Spinal cord (tissue), 10 donors: ENCODE data around the gene RPL32. TPM values are rescaled to one million over a fixed set of nuclear protein-coding genes. Genes with fewer than 3 reads are reported as not detected.
"Not testable (repeated sequence)": the region's sequence is repeated elsewhere in the genome, so short reads cannot be mapped to it uniquely, and the experiment has no call there.

ENCODE experiments used
- DNase-seq, 6 donors: peaks; one replicate each; pipeline versions ENCODE4 v3.0.0 to v3.0.0-alpha.2; 2013 to 2015; ENCODE audit warnings: low spot score in 6 of 6, low read depth in 4 of 6
- H3K27ac ChIP-seq: one replicate; pipeline ENCODE4 v1.5.1; 2013; ENCODE audit warnings: low read depth, low read length, control low read depth
- H3K27me3 ChIP-seq: one replicate; pipeline ENCODE4 v1.6.1; 2013; ENCODE audit warnings: low read length; ENCODE audit not compliant: control insufficient read depth, insufficient read depth
- H3K36me3 ChIP-seq: one replicate; pipeline ENCODE4 v1.6.1; 2013; ENCODE audit warnings: low read length; ENCODE audit not compliant: control insufficient read depth, insufficient read depth
- H3K4me1 ChIP-seq: one replicate; pipeline ENCODE4 v1.6.1; 2013; ENCODE audit warnings: low read length; ENCODE audit not compliant: control insufficient read depth, insufficient read depth
- H3K4me3 ChIP-seq: one replicate; pipeline ENCODE4 v1.5.1; 2013; ENCODE audit warnings: low read depth, low read length, control low read depth
- H3K9me3 ChIP-seq: one replicate; pipeline ENCODE4 v1.6.1; 2013; ENCODE audit warnings: low read length; ENCODE audit not compliant: control insufficient read depth, insufficient read depth
- WGBS: methylation state at CpG from one replicate; pipeline ENCODE4 v1.1.5; 2013; ENCODE audit warnings: missing lambda C conversion rate; ENCODE audit not compliant: insufficient coverage; 5-methylcytosine and 5-hydroxymethylcytosine counted together
- polyA plus RNA-seq, 2 donors: library from polyadenylated mRNA; unstranded; fragments of 120-200 nt; gene quantifications; one replicate each; pipeline ENCODE4 v1.2.1, GENCODE V29; 2013; ENCODE audit not compliant: insufficient read length in 2 of 2
- total RNA-seq, 2 donors: library from RNA; depleted of rRNA in 1 of 2; stranded (reverse); fragments of 120-200 nt in 1 of 2; fragments of >200 nt in 1 of 2; gene quantifications; one replicate each; pipeline versions ENCODE4 v1.2.3 to v1.2.4, GENCODE V29; 2013 to 2014
- donor health status: healthy.

Gene RPL32
- total and polyA plus RNA-seq, 4 donors: 1,237 to 2,331 (median 1,635) TPM

DNA sequence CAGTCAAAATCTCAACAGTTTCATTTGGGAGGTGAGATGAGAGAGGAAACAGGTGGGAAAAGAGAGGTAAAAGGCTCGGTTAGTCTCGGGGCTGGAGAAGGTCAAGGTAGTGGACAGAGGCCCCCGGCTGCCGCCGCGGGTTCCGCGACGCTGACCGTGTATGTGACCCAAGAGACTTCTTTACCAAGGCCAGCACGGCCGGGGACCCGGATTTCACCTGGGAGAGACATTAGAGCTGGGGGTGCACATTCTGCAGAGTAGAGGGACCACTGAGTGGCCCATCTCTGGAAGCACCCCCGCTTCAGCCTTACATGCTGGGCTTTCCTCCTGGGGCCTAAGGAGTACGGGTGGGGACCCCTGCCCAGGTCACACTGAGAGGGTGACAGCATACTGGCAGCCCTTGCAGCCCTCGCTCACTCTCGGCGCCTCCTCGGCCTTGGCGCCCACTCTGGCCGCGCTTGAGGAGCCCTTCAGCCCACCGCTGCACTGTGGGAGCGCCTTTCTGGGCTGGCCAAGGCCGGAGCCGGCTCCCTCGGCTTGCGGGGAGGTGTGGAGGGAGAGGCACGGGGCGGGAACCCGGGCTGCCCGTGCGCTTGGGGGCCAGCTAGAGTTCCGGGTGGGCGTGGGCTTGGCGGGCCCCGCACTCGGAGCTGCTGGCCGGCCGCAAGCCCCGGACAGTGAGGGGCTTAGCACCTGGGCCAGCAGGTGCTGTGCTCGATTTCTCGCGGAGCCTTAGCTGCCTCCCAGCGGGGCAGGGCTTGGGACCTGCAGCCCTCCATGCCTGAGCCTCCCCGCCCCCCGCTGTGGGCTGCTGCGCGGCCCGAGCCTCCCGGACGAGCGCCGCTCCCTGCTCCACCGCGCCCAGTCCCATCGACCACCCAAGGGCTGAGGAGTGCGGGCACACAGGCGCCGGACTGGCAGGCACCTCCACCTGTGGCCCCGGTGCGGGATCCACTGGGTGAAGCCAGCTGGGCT is 41.3 kb upstream of the RPL32 start:
- Histone ChIP-seq H3K36me3 (no peaks in the 10 kb centered on the region), H3K4me3 (no peak overlapping the region)
- WGBS: 93% methylated on average over 61 of the region's 62 CpGs

GRCh38 chr3:12881858-12882257 is 40.5 kb upstream of the RPL32 start:
- not testable (repeated sequence) for H3K27me3 ChIP-seq, H3K4me3 ChIP-seq, H3K27ac ChIP-seq, H3K9me3 ChIP-seq, H3K36me3 ChIP-seq, DNase-seq
- H3K4me1 ChIP-seq: peaks cover 45% of the 10 kb centered on the region
- 94% methylated on average over 9 of the region's 12 CpGs for WGBS

More for the DNA sequence above, 41.3 kb upstream of the RPL32 start:
- peaks cover 46% of the 10 kb centered on the region for H3K4me1 ChIP-seq
- H3K27ac ChIP-seq: no peak overlapping the region
- no peak for DNase-seq
- H3K9me3 ChIP-seq: no peaks in the 10 kb centered on the region
- no peaks in the 10 kb centered on the region for H3K27me3 ChIP-seq

GRCh38 chr3:12879191-12879815 is 37.9 kb upstream of the RPL32 start:
- 57% methylated on average over 3 of the region's 5 CpGs for WGBS
- H3K4me1 ChIP-seq: peaks cover 43% of the 10 kb centered on the region
- peak overlapping the region; percentile 25 for H3K27ac ChIP-seq
- no peaks in the 10 kb centered on the region for H3K36me3 ChIP-seq
- H3K9me3 ChIP-seq: no peaks in the 10 kb centered on the region
- no peaks in the 10 kb centered on the region for H3K27me3 ChIP-seq
- peak in 1 of 6 donors; percentile 77 for DNase-seq
- H3K4me3 ChIP-seq: no peak overlapping the region

GRCh38 chr3:12878758-12879157 is 37.4 kb upstream of the RPL32 start:
- not testable (repeated sequence) for H3K36me3 ChIP-seq, DNase-seq, H3K9me3 ChIP-seq, H3K27me3 ChIP-seq, H3K4me3 ChIP-seq
- H3K4me1 ChIP-seq: peaks cover 37% of the 10 kb centered on the region
- 80% methylated on average over 1 of the region's 2 CpGs for WGBS
- peak overlapping the region; percentile 25 for H3K27ac ChIP-seq

DNA sequence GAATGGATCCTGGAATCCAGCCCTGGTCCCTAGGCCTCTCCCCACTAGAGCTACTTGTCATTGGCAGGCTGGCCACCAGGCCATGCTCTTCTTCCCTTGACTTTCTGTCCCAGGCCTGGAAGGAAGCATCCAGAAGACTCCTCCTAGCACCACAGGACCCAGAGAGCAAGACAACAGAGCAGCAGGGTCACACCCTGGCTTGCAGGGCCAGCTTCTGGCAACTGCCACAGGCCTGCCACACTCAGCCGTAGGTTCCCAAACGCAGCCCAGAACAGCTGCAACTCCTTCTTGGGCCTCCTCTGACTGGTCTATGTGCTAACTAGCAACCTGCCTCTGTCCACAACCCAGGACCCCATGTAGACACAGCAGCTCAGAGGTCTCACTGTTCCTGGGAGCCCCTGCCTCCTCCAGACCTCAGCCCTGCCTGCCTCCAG is 36.8 kb upstream of the RPL32 start:
- Histone ChIP-seq H3K27ac (no peak overlapping the region), H3K4me1 (peaks cover 36% of the 10 kb centered on the region), H3K27me3 (no peaks in the 10 kb centered on the region), H3K4me3 (no peak overlapping the region), H3K36me3 (no peaks in the 10 kb centered on the region), H3K9me3 (no peaks in the 10 kb centered on the region)
- 79% methylated on average over 2 of the region's 2 CpGs for WGBS
- no peak for DNase-seq

GRCh38 chr3:12877040-12877439 is 35.7 kb upstream of the RPL32 start:
- Histone ChIP-seq H3K36me3 (no peaks in the 10 kb centered on the region), H3K27ac (no peak overlapping the region), H3K4me3 (no peak overlapping the region), H3K9me3 (no peaks in the 10 kb centered on the region), H3K4me1 (peaks cover 36% of the 10 kb centered on the region), H3K27me3 (no peaks in the 10 kb centered on the region)
- no peak for DNase-seq
- WGBS: 89% methylated on average over 7 of the region's 7 CpGs

DNA sequence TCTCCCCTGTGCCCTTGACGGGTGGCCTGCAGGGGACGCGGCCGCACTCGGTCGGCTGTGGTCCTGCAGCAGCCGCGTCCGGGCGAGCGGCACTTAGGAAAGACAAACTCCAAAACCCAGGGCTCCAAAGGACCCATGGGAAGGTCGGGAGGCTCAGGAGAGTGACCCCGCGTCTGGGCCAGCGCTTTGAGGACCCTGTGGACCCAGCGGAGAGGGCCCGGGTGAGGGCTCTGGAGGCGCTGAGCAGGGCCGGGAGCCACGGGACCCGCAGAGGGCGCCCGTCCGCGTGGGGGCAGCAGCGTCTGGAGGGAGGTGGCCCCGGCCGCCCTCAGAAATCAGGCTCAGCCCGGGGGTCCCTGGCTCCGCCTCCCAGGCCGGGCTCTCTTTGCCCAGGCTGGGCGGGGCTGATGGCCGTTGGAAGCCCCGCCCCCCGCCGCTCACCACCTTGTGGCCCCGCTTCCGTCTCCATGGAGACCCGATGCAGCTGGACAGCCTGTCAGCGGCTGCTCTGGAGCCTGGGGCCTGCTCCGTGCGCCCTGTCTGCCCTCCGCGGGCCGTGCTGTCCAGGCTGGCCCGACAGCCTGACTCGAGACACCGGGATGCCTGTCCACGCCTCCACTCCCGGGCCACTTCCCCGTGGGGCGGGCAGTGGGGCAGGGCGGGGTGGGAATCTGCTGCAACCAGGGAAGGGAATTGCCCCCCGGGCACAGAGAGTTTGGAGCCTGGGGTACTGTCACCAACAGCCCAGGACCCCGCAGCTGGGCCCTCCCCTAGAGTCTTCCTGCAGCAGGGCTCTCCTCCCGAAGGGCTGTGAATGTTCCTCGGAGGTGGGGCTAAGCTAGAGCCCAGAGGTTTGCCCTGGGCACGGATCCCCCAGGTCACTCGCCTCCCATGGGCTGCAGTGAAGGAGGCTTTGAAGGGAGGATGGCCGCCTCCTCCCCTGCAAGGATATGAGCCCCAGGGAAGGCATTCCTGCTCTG is 34.8 kb upstream of the RPL32 start:
- H3K4me1 ChIP-seq: peaks cover 36% of the 10 kb centered on the region
- WGBS: 12% methylated on average over 55 of the region's 60 CpGs
- peak overlapping the region; percentile 9 for H3K4me3 ChIP-seq
- H3K9me3 ChIP-seq: no peaks in the 10 kb centered on the region
- no peak overlapping the region for H3K27ac ChIP-seq
- H3K27me3 ChIP-seq: no peaks in the 10 kb centered on the region
- DNase-seq: peak in 2 of 6 donors; percentile 61 to 73
- no peaks in the 10 kb centered on the region for H3K36me3 ChIP-seq

DNA sequence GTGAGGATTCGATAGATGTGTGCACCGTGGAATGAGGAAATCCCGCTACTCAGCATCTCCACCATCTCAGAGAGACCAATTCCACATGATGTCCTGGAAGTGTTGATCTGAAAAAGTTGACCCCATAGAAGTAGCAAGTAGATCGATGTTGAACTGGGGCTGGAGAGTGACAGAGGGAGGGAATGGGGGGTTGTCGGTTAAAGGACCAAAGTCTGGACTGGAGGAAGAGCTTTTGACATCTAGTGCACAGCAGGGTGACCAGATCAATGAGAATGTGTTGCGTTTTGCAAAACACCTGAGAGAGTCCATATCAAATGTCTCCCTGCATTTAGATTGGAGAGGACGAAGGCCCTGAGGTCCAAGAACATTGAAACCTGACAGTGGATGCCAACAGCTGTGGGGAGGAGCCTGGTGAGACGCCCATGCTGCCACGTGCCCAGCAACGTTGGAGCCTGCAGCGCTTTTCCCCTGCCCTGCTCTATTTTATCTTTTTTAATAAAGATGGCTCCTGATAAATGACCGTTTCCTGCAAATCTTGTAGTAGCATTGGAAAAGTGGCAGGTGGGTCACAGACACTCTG is 30.1 kb upstream of the RPL32 start:
- H3K27ac ChIP-seq: no peak overlapping the region

GRCh38 chr3:12870942-12871341 is 29.6 kb upstream of the RPL32 start:
- H3K4me3 ChIP-seq: no peak overlapping the region
- H3K9me3 ChIP-seq: no peaks in the 10 kb centered on the region
- H3K27me3 ChIP-seq: no peaks in the 10 kb centered on the region
- 54% methylated on average over 5 of the region's 9 CpGs for WGBS
- H3K27ac ChIP-seq: no peak overlapping the region
- H3K4me1 ChIP-seq: peaks cover 22% of the 10 kb centered on the region
- DNase-seq: no peak
- H3K36me3 ChIP-seq: no peaks in the 10 kb centered on the region

More for the DNA sequence above, 30.1 kb upstream of the RPL32 start:
- no peak for DNase-seq
- no peaks in the 10 kb centered on the region for H3K9me3 ChIP-seq
- H3K27me3 ChIP-seq: no peaks in the 10 kb centered on the region
- H3K4me3 ChIP-seq: no peak overlapping the region
- WGBS: 81% methylated on average over 6 of the region's 12 CpGs
- peaks cover 28% of the 10 kb centered on the region for H3K4me1 ChIP-seq
- H3K36me3 ChIP-seq: no peaks in the 10 kb centered on the region
